Measurements from ENCODE around the gene PCDHGB1. TPM values are rescaled to one million over a fixed set of nuclear protein-coding genes. Genes with fewer than 3 reads are reported as not detected.
"Not testable (repeated sequence)": the region's sequence is repeated elsewhere in the genome, so short reads cannot be mapped to it uniquely, and the experiment has no call there.

Gene PCDHGB1
- total RNA-seq, 1 experiment from 2014 or later = 0.15 TPM

DNA sequence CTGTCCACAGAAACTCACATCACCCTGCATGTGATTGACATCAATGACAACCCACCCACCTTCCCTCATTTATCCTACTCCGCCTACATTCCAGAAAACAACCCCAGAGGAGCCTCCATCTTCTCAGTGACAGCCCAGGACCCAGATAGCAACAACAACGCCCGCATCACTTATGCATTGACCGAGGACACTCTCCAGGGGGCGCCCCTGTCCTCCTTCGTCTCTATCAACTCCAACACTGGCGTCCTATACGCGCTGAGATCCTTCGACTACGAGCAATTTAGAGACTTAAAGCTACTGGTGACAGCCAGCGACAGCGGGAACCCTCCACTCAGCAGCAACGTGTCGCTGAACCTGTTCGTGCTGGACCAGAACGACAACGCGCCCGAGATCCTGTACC lies 4.6 kb upstream of the PCDHGB1 start:
- Histone ChIP-seq H3K79me2 (ENCODE audit: insufficient read depth, low read length) (no peaks in the 10 kb centered on the region), H4K20me1 (ENCODE audit: insufficient read depth) (no peaks in the 10 kb centered on the region), H3K9me2 (ENCODE audit: insufficient read depth) (no peaks in the 10 kb centered on the region), H3K9me3 (ENCODE audit: control insufficient read depth in 1 of 2, insufficient read depth in 1 of 2, low read depth in 1 of 2, low read length in 2 of 2) (peaks cover 4% of the 10 kb centered on the region in 2 experiments; a peak in 2 of 4 replicates), H3K4me1 (ENCODE audit: control insufficient read depth in 1 of 2, insufficient read depth in 2 of 2, low read length in 2 of 2) (no peaks in the 10 kb centered on the region), H3K27ac (ENCODE audit: low read depth, low read length) (no peak overlapping the region), H3K9ac (ENCODE audit: low read length) (no peak overlapping the region), H2AFZ (ENCODE audit: low read depth, low read length, poor library complexity, severe bottlenecking) (no peak overlapping the region), H3K36me3 (ENCODE audit: control insufficient read depth in 1 of 2, insufficient read depth in 2 of 2, low read length in 2 of 2) (no peaks in the 10 kb centered on the region), H3K4me2 (ENCODE audit: low read length) (no peak overlapping the region), H3K4me3 (replicated peaks in 1 of 2; ENCODE audit: low read depth in 1 of 2, low read length in 2 of 2) (no peak overlapping the region), H3K27me3 (ENCODE audit: insufficient read depth, low read length) (no peaks in the 10 kb centered on the region)
- no peak for ATAC-seq
- ChIA-PET RAD21 (ENCODE audit: low non-redundant PET in 1 of 2, low total read pairs in 2 of 2, uncharacterized antibody in 2 of 2, unreplicated experiment in 2 of 2) (no interaction called here), POLR2A (no interaction called here), CTCF (no interaction called here)
- TF ChIP-seq, protein P1, sequence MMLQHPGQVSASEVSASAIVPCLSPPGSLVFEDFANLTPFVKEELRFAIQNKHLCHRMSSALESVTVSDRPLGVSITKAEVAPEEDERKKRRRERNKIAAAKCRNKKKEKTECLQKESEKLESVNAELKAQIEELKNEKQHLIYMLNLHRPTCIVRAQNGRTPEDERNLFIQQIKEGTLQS (IDR thresholded peaks at IDR 0.05) = no peak
- TF ChIP-seq SP1 (IDR thresholded peaks at IDR 0.05; ENCODE audit: low read depth) = no peak
- TF ChIP-seq, protein P2, sequence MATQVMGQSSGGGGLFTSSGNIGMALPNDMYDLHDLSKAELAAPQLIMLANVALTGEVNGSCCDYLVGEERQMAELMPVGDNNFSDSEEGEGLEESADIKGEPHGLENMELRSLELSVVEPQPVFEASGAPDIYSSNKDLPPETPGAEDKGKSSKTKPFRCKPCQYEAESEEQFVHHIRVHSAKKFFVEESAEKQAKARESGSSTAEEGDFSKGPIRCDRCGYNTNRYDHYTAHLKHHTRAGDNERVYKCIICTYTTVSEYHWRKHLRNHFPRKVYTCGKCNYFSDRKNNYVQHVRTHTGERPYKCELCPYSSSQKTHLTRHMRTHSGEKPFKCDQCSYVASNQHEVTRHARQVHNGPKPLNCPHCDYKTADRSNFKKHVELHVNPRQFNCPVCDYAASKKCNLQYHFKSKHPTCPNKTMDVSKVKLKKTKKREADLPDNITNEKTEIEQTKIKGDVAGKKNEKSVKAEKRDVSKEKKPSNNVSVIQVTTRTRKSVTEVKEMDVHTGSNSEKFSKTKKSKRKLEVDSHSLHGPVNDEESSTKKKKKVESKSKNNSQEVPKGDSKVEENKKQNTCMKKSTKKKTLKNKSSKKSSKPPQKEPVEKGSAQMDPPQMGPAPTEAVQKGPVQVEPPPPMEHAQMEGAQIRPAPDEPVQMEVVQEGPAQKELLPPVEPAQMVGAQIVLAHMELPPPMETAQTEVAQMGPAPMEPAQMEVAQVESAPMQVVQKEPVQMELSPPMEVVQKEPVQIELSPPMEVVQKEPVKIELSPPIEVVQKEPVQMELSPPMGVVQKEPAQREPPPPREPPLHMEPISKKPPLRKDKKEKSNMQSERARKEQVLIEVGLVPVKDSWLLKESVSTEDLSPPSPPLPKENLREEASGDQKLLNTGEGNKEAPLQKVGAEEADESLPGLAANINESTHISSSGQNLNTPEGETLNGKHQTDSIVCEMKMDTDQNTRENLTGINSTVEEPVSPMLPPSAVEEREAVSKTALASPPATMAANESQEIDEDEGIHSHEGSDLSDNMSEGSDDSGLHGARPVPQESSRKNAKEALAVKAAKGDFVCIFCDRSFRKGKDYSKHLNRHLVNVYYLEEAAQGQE (IDR thresholded peaks at IDR 0.05; ENCODE audit: low read depth) = no peak
- TF ChIP-seq POLR2AphosphoS5 (IDR thresholded peaks at IDR 0.05; ENCODE audit: low read depth, low read length) = no peak
- no peak for TF ChIP-seq JUND (IDR thresholded peaks at IDR 0.05)
- no peak for TF ChIP-seq ELF1 (IDR thresholded peaks at IDR 0.05; ENCODE audit: borderline replicate concordance, low read depth)
- TF ChIP-seq EZH2phosphoT487 (IDR thresholded peaks at IDR 0.05; ENCODE audit: borderline replicate concordance) = no peak
- TF ChIP-seq, protein P3, sequence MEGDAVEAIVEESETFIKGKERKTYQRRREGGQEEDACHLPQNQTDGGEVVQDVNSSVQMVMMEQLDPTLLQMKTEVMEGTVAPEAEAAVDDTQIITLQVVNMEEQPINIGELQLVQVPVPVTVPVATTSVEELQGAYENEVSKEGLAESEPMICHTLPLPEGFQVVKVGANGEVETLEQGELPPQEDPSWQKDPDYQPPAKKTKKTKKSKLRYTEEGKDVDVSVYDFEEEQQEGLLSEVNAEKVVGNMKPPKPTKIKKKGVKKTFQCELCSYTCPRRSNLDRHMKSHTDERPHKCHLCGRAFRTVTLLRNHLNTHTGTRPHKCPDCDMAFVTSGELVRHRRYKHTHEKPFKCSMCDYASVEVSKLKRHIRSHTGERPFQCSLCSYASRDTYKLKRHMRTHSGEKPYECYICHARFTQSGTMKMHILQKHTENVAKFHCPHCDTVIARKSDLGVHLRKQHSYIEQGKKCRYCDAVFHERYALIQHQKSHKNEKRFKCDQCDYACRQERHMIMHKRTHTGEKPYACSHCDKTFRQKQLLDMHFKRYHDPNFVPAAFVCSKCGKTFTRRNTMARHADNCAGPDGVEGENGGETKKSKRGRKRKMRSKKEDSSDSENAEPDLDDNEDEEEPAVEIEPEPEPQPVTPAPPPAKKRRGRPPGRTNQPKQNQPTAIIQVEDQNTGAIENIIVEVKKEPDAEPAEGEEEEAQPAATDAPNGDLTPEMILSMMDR (IDR thresholded peaks at IDR 0.05 in 2 of 3, conservative IDR thresholded peaks at IDR 0.05 in 1 of 3; ENCODE audit: borderline replicate concordance in 1 of 3, insufficient read depth in 1 of 3, low read depth in 2 of 3, low read length in 2 of 3) = no peak
- no peak for TF ChIP-seq ZNF274 (IDR thresholded peaks at IDR 0.05; ENCODE audit: low read depth, low read length)
- no peak for TF ChIP-seq FOSL1 (IDR thresholded peaks at IDR 0.05; ENCODE audit: low read depth)
- TF ChIP-seq CEBPB (IDR thresholded peaks at IDR 0.05; ENCODE audit: low read depth) = no peak
- TF ChIP-seq CBX3 (IDR thresholded peaks at IDR 0.05; ENCODE audit: low read depth) = no peak
- BruUV-seq (replicated peaks) = no TSS peak
- intact Hi-C loops (cut with micrococcal nuclease) = no loop called here
- DNase-seq (ENCODE audit: low read depth, low spot score) = no peak

DNA sequence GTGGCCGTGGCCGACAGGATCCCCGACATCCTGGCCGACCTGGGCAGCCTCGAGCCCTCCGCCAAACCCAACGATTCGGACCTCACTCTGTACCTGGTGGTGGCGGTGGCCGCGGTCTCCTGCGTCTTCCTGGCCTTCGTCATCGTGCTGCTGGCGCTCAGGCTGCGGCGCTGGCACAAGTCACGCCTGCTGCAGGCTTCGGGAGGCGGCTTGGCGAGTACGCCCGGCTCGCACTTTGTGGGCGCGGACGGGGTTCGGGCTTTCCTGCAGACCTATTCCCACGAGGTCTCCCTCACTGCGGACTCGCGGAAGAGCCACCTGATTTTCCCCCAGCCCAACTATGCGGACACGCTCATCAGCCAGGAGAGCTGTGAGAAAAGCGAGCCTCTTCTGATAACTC lies 3.9 kb upstream of the PCDHGB1 start:
- H3K36me3 ChIP-seq (ENCODE audit: control insufficient read depth in 1 of 2, insufficient read depth in 2 of 2, low read length in 2 of 2); POLR2A ChIA-PET; RAD21 ChIA-PET (ENCODE audit: low non-redundant PET in 1 of 2, low total read pairs in 2 of 2, uncharacterized antibody in 2 of 2, unreplicated experiment in 2 of 2); intact Hi-C loops (cut with micrococcal nuclease); H3K9me2 ChIP-seq (ENCODE audit: insufficient read depth); H3K9me3 ChIP-seq (ENCODE audit: control insufficient read depth in 1 of 2, insufficient read depth in 1 of 2, low read depth in 1 of 2, low read length in 2 of 2); H3K27ac ChIP-seq (ENCODE audit: low read depth, low read length); H3K9ac ChIP-seq (ENCODE audit: low read length); CTCF ChIA-PET; H3K4me1 ChIP-seq (ENCODE audit: control insufficient read depth in 1 of 2, insufficient read depth in 2 of 2, low read length in 2 of 2); H3K4me3 ChIP-seq (replicated peaks in 1 of 2; ENCODE audit: low read depth in 1 of 2, low read length in 2 of 2); H2AFZ ChIP-seq (ENCODE audit: low read depth, low read length, poor library complexity, severe bottlenecking); H3K4me2 ChIP-seq (ENCODE audit: low read length); BruUV-seq (replicated peaks); DNase-seq (ENCODE audit: low read depth, low spot score); H3K79me2 ChIP-seq (ENCODE audit: insufficient read depth, low read length); ATAC-seq; H4K20me1 ChIP-seq (ENCODE audit: insufficient read depth); H3K27me3 ChIP-seq (ENCODE audit: insufficient read depth, low read length): not testable (repeated sequence)
